ENCODE data around the gene APP.

DNA sequence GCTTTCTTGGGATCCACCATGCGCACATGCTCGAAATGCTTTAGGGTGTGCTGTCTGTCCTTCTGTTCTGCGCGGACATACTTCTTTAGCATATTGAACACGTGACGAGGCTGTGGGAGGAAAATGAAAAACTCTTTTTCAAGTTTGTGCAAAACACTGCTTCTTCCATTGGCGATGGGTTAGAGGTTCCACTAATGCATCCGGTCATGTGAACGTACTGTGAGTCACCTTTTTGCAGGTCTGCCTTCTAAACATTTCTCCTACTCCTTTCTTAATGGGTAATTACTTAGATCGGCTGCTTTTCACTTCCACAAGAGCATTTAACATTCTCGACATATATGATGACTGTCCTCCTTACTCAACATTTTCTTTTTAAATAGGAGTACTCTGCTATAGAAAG lies 214.9 kb downstream of the APP start:
- TF ChIP-seq POLR2A (IDR thresholded peaks at IDR 0.05) = no peak
- TF ChIP-seq, protein P1, sequence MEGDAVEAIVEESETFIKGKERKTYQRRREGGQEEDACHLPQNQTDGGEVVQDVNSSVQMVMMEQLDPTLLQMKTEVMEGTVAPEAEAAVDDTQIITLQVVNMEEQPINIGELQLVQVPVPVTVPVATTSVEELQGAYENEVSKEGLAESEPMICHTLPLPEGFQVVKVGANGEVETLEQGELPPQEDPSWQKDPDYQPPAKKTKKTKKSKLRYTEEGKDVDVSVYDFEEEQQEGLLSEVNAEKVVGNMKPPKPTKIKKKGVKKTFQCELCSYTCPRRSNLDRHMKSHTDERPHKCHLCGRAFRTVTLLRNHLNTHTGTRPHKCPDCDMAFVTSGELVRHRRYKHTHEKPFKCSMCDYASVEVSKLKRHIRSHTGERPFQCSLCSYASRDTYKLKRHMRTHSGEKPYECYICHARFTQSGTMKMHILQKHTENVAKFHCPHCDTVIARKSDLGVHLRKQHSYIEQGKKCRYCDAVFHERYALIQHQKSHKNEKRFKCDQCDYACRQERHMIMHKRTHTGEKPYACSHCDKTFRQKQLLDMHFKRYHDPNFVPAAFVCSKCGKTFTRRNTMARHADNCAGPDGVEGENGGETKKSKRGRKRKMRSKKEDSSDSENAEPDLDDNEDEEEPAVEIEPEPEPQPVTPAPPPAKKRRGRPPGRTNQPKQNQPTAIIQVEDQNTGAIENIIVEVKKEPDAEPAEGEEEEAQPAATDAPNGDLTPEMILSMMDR (IDR thresholded peaks at IDR 0.05) = no peak
